ENCODE results near the gene FURIN. TPM values are rescaled to one million over a fixed set of nuclear protein-coding genes. Genes with fewer than 3 reads are reported as not detected.

Gene FURIN
- total and polyA plus RNA-seq, 9 of the 15 experiments (the other 6 are each of a cell fraction or from before 2014, with no cell fraction given): 0.92 to 99.9 (median 34.8) TPM

GRCh38 chr15:90868261-90868689 lies at the start of gene FURIN (continued):
- TF ChIP-seq RBM25 (IDR thresholded peaks at IDR 0.05; ENCODE audit: low read depth, low read length, severe bottlenecking) (no peak), TBP (optimal IDR thresholded peaks at IDR 0.05; ENCODE audit: low read depth, low read length) (peak; percentile 61), RBBP5 (IDR thresholded peaks at IDR 0.05; ENCODE audit: borderline replicate concordance, insufficient read depth, low read length, poor library complexity, severe bottlenecking) (no peak), MEF2A (IDR thresholded peaks at IDR 0.05; ENCODE audit: control insufficient read depth, low read depth, low read length) (no peak), EGR1 (conservative IDR thresholded peaks at IDR 0.05) (peak; percentile 80), KDM5B (IDR thresholded peaks at IDR 0.05; ENCODE audit: insufficient replicate concordance, low read depth, low read length) (peak; percentile 75), YY1 (IDR thresholded peaks at IDR 0.05; ENCODE audit: borderline replicate concordance in 1 of 3, control insufficient read depth in 1 of 3, extremely low read depth in 1 of 3, insufficient read depth in 3 of 3, insufficient read length in 1 of 3, insufficient replicate concordance in 2 of 3, low read depth in 1 of 3, low read length in 2 of 3) (peak in 1 of 3 experiments; percentile 30), BCL6 (CRISPR knock-in tag; IDR thresholded peaks at IDR 0.05) (no peak), ZNF212 (CRISPR knock-in tag; IDR thresholded peaks at IDR 0.05) (no peak), ZNF589 (CRISPR knock-in tag; IDR thresholded peaks at IDR 0.05; ENCODE audit: low read depth) (no peak), SMARCE1 (IDR thresholded peaks at IDR 0.05) (no peak), HMGN3 (IDR thresholded peaks at IDR 0.05; ENCODE audit: borderline replicate concordance, extremely low read depth, insufficient read length, low read depth, low read length) (no peak), ZNF311 (CRISPR knock-in tag; IDR thresholded peaks at IDR 0.05) (no peak), RBM22 (IDR thresholded peaks at IDR 0.05; ENCODE audit: low read depth, low read length, poor library complexity, severe bottlenecking) (no peak), ZEB2 (IDR thresholded peaks at IDR 0.05) (no peak), DLX4 (CRISPR knock-in tag; IDR thresholded peaks at IDR 0.05) (no peak), MBD1 (CRISPR knock-in tag; IDR thresholded peaks at IDR 0.05) (no peak), CTBP1 (IDR thresholded peaks at IDR 0.05; ENCODE audit: borderline replicate concordance) (no peak; the same call in 1 of the 2 replicates)
- TF ChIP-seq, protein P1, sequence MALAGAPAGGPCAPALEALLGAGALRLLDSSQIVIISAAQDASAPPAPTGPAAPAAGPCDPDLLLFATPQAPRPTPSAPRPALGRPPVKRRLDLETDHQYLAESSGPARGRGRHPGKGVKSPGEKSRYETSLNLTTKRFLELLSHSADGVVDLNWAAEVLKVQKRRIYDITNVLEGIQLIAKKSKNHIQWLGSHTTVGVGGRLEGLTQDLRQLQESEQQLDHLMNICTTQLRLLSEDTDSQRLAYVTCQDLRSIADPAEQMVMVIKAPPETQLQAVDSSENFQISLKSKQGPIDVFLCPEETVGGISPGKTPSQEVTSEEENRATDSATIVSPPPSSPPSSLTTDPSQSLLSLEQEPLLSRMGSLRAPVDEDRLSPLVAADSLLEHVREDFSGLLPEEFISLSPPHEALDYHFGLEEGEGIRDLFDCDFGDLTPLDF (CRISPR knock-in tag; IDR thresholded peaks at IDR 0.05): 0 out of 2 replicates have a peak, but pooled peaks have one; percentile 58
- TF ChIP-seq, protein P2, sequence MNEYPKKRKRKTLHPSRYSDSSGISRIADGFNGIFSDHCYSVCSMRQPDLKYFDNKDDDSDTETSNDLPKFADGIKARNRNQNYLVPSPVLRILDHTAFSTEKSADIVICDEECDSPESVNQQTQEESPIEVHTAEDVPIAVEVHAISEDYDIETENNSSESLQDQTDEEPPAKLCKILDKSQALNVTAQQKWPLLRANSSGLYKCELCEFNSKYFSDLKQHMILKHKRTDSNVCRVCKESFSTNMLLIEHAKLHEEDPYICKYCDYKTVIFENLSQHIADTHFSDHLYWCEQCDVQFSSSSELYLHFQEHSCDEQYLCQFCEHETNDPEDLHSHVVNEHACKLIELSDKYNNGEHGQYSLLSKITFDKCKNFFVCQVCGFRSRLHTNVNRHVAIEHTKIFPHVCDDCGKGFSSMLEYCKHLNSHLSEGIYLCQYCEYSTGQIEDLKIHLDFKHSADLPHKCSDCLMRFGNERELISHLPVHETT (CRISPR knock-in tag; conservative IDR thresholded peaks at IDR 0.05 in 1 of 2, IDR thresholded peaks at IDR 0.05 in 1 of 2): 0 out of 4 replicates have a peak, but pooled peaks of 1 of the 2 experiments have one; percentile 30
- TF ChIP-seq, protein P3, sequence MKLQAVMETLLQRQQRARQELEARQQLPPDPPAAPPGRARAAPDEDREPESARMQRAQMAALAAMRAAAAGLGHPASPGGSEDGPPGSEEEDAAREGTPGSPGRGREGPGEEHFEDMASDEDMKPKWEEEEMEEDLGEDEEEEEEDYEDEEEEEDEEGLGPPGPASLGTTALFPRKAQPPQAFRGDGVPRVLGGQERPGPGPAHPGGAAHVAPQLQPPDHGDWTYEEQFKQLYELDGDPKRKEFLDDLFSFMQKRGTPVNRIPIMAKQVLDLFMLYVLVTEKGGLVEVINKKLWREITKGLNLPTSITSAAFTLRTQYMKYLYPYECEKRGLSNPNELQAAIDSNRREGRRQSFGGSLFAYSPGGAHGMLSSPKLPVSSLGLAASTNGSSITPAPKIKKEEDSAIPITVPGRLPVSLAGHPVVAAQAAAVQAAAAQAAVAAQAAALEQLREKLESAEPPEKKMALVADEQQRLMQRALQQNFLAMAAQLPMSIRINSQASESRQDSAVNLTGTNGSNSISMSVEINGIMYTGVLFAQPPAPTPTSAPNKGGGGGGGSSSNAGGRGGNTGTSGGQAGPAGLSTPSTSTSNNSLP (IDR thresholded peaks at IDR 0.05; ENCODE audit: borderline replicate concordance, low read depth, low read length): peak; percentile 22; the same call in 1 of the 2 replicates

All from K562 (cell line).